ENCODE data around the gene ADGRF1. TPM values are rescaled to one million over a fixed set of nuclear protein-coding genes. Genes with fewer than 3 reads are reported as not detected.

Gene ADGRF1
- total and polyA plus RNA-seq, 8 donors = under 0.01 to 13.0 (median 2.0) TPM; not detected in 1

GRCh38 chr6:47061309-47062300 lies 19.5 kb upstream of the ADGRF1 start:
- no peaks in the 10 kb centered on the region for H3K36me3 ChIP-seq
- no peak for TF ChIP-seq EP300 (IDR thresholded peaks at IDR 0.05)
- TF ChIP-seq, protein P1, sequence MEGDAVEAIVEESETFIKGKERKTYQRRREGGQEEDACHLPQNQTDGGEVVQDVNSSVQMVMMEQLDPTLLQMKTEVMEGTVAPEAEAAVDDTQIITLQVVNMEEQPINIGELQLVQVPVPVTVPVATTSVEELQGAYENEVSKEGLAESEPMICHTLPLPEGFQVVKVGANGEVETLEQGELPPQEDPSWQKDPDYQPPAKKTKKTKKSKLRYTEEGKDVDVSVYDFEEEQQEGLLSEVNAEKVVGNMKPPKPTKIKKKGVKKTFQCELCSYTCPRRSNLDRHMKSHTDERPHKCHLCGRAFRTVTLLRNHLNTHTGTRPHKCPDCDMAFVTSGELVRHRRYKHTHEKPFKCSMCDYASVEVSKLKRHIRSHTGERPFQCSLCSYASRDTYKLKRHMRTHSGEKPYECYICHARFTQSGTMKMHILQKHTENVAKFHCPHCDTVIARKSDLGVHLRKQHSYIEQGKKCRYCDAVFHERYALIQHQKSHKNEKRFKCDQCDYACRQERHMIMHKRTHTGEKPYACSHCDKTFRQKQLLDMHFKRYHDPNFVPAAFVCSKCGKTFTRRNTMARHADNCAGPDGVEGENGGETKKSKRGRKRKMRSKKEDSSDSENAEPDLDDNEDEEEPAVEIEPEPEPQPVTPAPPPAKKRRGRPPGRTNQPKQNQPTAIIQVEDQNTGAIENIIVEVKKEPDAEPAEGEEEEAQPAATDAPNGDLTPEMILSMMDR (IDR thresholded peaks at IDR 0.05) = no peak
- TF ChIP-seq POLR2A (IDR thresholded peaks at IDR 0.05) = no peak
- peak in 1 of 3 donors; percentile 63 for TF ChIP-seq POLR2AphosphoS5 (IDR thresholded peaks at IDR 0.05)
- peaks cover 0 to 3% (median 0%) of the 10 kb centered on the region in 4 donors for H3K9me3 ChIP-seq
- H3K4me1 ChIP-seq = peaks cover 0 to 18% (median 5%) of the 10 kb centered on the region in 4 donors
- intact Hi-C loops (cut with DNase I; ENCODE audit: low total_unique reads) = no loop called here
- WGBS, 5 donors = 39 to 59% (median 53%) methylated on average over 5 of the region's 5 CpGs
- H3K4me3 ChIP-seq = no peak overlapping the region
- no peak overlapping the region for H3K27ac ChIP-seq
- H3K27me3 ChIP-seq = no peaks in the 10 kb centered on the region
- peak in 1 of 2 donors; percentile 49 for DNase-seq

DNA sequence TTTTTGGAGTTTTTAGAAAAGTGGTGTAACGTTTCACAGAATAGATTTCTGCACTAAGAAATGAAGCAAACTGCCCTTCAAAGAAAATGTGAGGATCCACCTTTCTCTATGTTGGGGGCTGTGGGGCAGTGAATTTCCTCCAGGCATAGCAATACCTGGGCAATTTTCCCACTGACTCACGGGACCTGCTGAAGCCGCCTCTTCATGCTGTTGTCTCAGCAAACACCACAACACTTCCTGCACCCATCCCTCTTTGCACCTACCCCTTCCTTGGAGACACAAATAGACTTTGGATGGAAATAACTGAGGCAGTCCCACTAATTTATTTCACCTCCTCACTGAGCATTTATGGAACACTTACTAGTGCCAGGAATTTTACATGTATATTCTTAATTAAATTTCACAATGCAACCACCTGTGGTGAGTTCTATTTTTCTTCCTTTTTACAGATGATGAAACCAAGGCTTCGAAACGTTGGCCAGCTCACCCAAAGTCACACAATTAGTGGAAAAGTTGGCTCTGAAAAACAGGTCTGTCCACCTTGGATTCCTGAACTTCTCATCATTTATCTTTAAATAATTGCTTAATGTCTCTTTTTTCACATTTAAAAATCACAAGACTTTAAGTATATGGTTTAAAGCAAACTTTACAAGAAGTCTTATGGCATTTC lies 17.2 kb upstream of the ADGRF1 start:
- TF ChIP-seq EP300 (IDR thresholded peaks at IDR 0.05) (no peak), POLR2A (IDR thresholded peaks at IDR 0.05) (no peak), POLR2AphosphoS5 (IDR thresholded peaks at IDR 0.05) (no peak)
- TF ChIP-seq, protein P1 (IDR thresholded peaks at IDR 0.05) = no peak
- peaks cover 0 to 18% (median 5%) of the 10 kb centered on the region in 4 donors for H3K4me1 ChIP-seq
- no peaks in the 10 kb centered on the region for H3K27me3 ChIP-seq
- H3K36me3 ChIP-seq = no peaks in the 10 kb centered on the region
- no peak for DNase-seq
- H3K4me3 ChIP-seq = no peak overlapping the region
- 68 to 78% (median 71%) methylated on average over 5 of the region's 5 CpGs for WGBS, 5 donors
- no peak overlapping the region for H3K27ac ChIP-seq
- intact Hi-C loops (cut with DNase I; ENCODE audit: low total_unique reads) = loop anchor here (10.0 kb wide), 1 partner anchor 215 kb away; no protein-coding TSS in a partner anchor
- H3K9me3 ChIP-seq = peaks cover 0 to 3% (median 0%) of the 10 kb centered on the region in 4 donors

DNA sequence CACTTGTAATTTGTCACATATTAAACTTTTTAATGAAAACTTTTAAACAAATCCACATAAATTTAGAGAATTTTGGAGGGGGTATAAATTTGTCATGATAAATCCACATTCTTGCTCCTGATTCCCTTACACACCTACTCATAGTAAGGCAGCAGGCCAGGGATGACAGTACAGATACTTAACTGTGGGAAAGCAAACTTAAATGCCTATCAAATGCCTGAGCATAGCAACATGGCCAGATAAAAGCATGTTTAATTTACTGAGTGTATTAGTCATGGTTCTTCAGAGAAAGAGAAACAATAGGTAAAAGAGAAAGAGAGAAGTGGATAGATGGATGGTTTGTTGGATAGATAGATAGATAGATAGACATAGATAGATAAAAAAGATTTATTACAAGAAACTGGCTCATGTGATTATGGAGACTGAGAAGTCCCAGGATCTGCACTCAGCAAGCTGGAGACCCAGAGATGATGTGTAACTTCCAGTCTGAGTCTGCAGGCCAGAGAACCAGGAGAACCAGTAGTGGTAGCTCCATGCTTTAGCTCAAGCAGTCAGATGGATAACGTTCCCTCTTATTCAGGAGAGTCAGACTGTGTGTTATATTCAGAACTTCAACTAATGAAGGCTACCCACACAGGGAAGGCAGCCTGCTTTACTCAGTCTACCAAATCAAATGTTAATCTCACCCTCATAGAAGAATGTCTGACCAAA lies 15.9 kb upstream of the ADGRF1 start:
- no peak for TF ChIP-seq POLR2A (IDR thresholded peaks at IDR 0.05)
- no peak for TF ChIP-seq POLR2AphosphoS5 (IDR thresholded peaks at IDR 0.05)
- TF ChIP-seq, protein P1 (IDR thresholded peaks at IDR 0.05) = no peak
- no peak for TF ChIP-seq EP300 (IDR thresholded peaks at IDR 0.05)
- no peaks in the 10 kb centered on the region for H3K36me3 ChIP-seq
- H3K4me3 ChIP-seq = no peak overlapping the region
- intact Hi-C loops (cut with DNase I; ENCODE audit: low total_unique reads) = loop anchor here (10.0 kb wide), 1 partner anchor 213 kb away; no protein-coding TSS in a partner anchor
- no peak for DNase-seq
- H3K27me3 ChIP-seq = no peaks in the 10 kb centered on the region
- no peak overlapping the region for H3K27ac ChIP-seq
- 79 to 100% (median 89%) methylated on average over 1 of the region's 1 CpG for WGBS, 5 donors
- H3K9me3 ChIP-seq = peaks cover 0 to under 1% (median 0%) of the 10 kb centered on the region in 4 donors
- H3K4me1 ChIP-seq = peaks cover 0 to 18% (median 5%) of the 10 kb centered on the region in 4 donors

All from stomach (tissue), 9 donors.